ENCODE results near the gene MAP3K3.

Gene MAP3K3

DNA sequence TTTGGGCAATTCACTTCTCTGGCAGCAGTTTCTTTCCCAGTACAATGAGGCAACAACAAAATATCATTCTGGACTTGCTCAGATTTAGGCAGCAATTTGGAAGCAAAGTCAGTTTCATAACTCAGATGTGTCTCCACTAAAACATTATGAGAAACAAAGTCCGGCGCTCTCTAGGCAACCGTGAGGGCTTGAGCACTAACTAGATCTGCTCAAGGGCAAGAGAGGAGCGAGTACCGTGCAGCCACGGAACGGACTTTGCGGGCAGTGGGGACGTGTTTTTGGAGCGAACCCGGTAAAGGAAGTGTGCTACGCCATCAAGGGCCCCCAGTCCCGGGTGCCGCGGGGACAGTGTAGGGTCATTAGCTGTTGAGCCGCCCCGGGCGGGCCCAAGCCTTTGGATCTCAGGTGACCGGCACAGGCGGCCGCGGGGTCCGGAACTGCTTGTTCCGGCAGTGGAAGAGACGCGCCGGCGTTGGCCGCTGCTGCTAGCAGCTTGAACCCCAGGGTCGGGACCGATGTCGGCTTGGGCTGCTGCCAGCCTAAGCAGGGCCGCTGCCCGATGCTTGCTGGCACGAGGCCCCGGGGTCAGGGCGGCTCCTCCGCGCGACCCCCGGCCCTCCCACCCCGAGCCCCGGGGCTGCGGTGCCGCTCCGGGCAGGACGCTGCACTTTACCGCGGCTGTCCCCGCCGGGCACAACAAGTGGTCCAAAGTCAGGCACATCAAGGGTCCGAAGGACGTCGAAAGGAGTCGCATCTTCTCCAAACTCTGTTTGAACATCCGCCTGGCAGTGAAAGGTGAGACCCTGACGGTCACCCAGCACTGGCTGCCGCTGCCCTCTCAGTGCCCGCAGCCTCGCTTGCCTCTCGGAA, 21.4 kb upstream of the MAP3K3 start, which contains the start of gene TACO1:
Gene TACO1, plus strand, starts transcription at position 327 of the 870 bp plus-strand sequence. Its CDS starts 189 bp downstream, at position 516.
- H3K9me3 ChIP-seq (ENCODE audit: insufficient read depth, low read depth, low read length), result no peaks in the 10 kb centered on the region
- H2AK5ac ChIP-seq (ENCODE audit: low read length), result no peak within 1 kb of the TSS
- H3K14ac ChIP-seq (ENCODE audit: low read length), result peak within 1 kb of the TSS; percentile 56
- H3K9ac ChIP-seq (ENCODE audit: low read length), result peak within 1 kb of the TSS; percentile 84
- WGBS (ENCODE audit: extremely low coverage, insufficient coverage, insufficient read length), result no CpG with 5 or more reads among the region's 61 CpGs
- peak within 1 kb of the TSS; percentile 87 for H3K4me3 ChIP-seq (ENCODE audit: low read depth, low read length)
- H3K4me1 ChIP-seq (ENCODE audit: control insufficient read depth in 1 of 2, insufficient read depth in 2 of 2, low read length in 2 of 2), result peaks cover 4 to 5% of the 10 kb centered on the region in 2 experiments
- peak within 1 kb of the TSS; percentile 91 for H4K12ac ChIP-seq (ENCODE audit: low read depth, low read length)
- peak within 1 kb of the TSS; percentile 64 for H4K91ac ChIP-seq (ENCODE audit: low read depth, low read length)
- H3K27me3 ChIP-seq (ENCODE audit: insufficient read depth, low read length), result no peaks in the 10 kb centered on the region
- no peak within 1 kb of the TSS for H2BK5ac ChIP-seq (ENCODE audit: low read depth, low read length, poor library complexity)
- H3K36me3 ChIP-seq (ENCODE audit: control insufficient read depth in 1 of 2, insufficient read depth in 2 of 2, low read length in 2 of 2), result peaks cover 7 to 12% of the 10 kb centered on the region in 2 experiments
- peak within 1 kb of the TSS; percentile 39 for H2BK120ac ChIP-seq (ENCODE audit: insufficient read depth, low read length, poor library complexity)
- H3K27ac ChIP-seq (ENCODE audit: low read depth, low read length), result no peak within 1 kb of the TSS
- H3K4ac ChIP-seq (ENCODE audit: low read depth, low read length), result peak within 1 kb of the TSS; percentile 59
- peak within 1 kb of the TSS; percentile 74 for H2AFZ ChIP-seq (ENCODE audit: insufficient read depth, low read length, poor library complexity)
- H4K8ac ChIP-seq (ENCODE audit: low read depth, low read length), result peak within 1 kb of the TSS; percentile 95
- H3K79me2 ChIP-seq (ENCODE audit: control insufficient read depth, insufficient read depth, low read length, poor library complexity), result peaks cover 2% of the 10 kb centered on the region
- peak within 1 kb of the TSS; percentile 60 for H3K18ac ChIP-seq (ENCODE audit: low read length)
- peak within 1 kb of the TSS; percentile 4 for H2BK12ac ChIP-seq (ENCODE audit: low read length)
- H3K79me1 ChIP-seq (ENCODE audit: low read length), result peaks cover 2% of the 10 kb centered on the region
- H3K23ac ChIP-seq (ENCODE audit: low read length), result no peak within 1 kb of the TSS
- peak; percentile 72 to 85 for DNase-seq
- peak within 1 kb of the TSS; percentile 85 for H3K4me2 ChIP-seq (ENCODE audit: low read length)

GRCh38 chr17:63601439-63602371, 20.5 kb upstream of the MAP3K3 start:
- Histone ChIP-seq H4K91ac (ENCODE audit: low read depth, low read length) (peak overlapping the region; percentile 64), H3K14ac (ENCODE audit: low read length) (peak overlapping the region; percentile 54), H3K18ac (ENCODE audit: low read length) (no peak overlapping the region), H2AFZ (ENCODE audit: insufficient read depth, low read length, poor library complexity) (peak overlapping the region; percentile 72), H3K27me3 (ENCODE audit: insufficient read depth, low read length) (no peaks in the 10 kb centered on the region), H2AK5ac (ENCODE audit: low read length) (no peak overlapping the region), H3K4me3 (ENCODE audit: low read depth, low read length) (peak overlapping the region; percentile 87), H4K12ac (ENCODE audit: low read depth, low read length) (peak overlapping the region; percentile 91), H2BK5ac (ENCODE audit: low read depth, low read length, poor library complexity) (no peak overlapping the region), H3K36me3 (ENCODE audit: control insufficient read depth in 1 of 2, insufficient read depth in 2 of 2, low read length in 2 of 2) (peaks cover 10 to 20% of the 10 kb centered on the region in 2 experiments), H3K9me3 (ENCODE audit: insufficient read depth, low read depth, low read length) (no peaks in the 10 kb centered on the region), H3K4ac (ENCODE audit: low read depth, low read length) (peak overlapping the region; percentile 57), H3K79me1 (ENCODE audit: low read length) (peaks cover 2% of the 10 kb centered on the region), H4K8ac (ENCODE audit: low read depth, low read length) (peak overlapping the region; percentile 95), H2BK120ac (ENCODE audit: insufficient read depth, low read length, poor library complexity) (no peak overlapping the region), H3K9ac (ENCODE audit: low read length) (peak overlapping the region; percentile 84), H2BK12ac (ENCODE audit: low read length) (no peak overlapping the region), H3K4me2 (ENCODE audit: low read length) (peak overlapping the region; percentile 85), H3K4me1 (ENCODE audit: control insufficient read depth in 1 of 2, insufficient read depth in 2 of 2, low read length in 2 of 2) (peaks cover 4 to 5% of the 10 kb centered on the region in 2 experiments), H3K27ac (ENCODE audit: low read depth, low read length) (no peak overlapping the region), H3K79me2 (ENCODE audit: control insufficient read depth, insufficient read depth, low read length, poor library complexity) (peaks cover 2% of the 10 kb centered on the region), H3K23ac (ENCODE audit: low read length) (no peak overlapping the region)
- peak in 1 of 2 donors; percentile 6 for DNase-seq
- no CpG with 5 or more reads among the region's 9 CpGs for WGBS (ENCODE audit: extremely low coverage, insufficient coverage, insufficient read length)

GRCh38 chr17:63609816-63610573, 12.2 kb upstream of the MAP3K3 start:
- Histone ChIP-seq H2AK5ac (ENCODE audit: low read length) (no peak overlapping the region), H2BK5ac (ENCODE audit: low read depth, low read length, poor library complexity) (no peak overlapping the region), H4K8ac (ENCODE audit: low read depth, low read length) (no peak overlapping the region), H3K9ac (ENCODE audit: low read length) (no peak overlapping the region), H3K4me1 (ENCODE audit: control insufficient read depth in 1 of 2, insufficient read depth in 2 of 2, low read length in 2 of 2) (no peaks in the 10 kb centered on the region), H2AFZ (ENCODE audit: insufficient read depth, low read length, poor library complexity) (no peak overlapping the region), H3K18ac (ENCODE audit: low read length) (no peak overlapping the region), H2BK120ac (ENCODE audit: insufficient read depth, low read length, poor library complexity) (no peak overlapping the region), H3K27me3 (ENCODE audit: insufficient read depth, low read length) (no peaks in the 10 kb centered on the region), H3K4ac (ENCODE audit: low read depth, low read length) (no peak overlapping the region), H3K27ac (ENCODE audit: low read depth, low read length) (no peak overlapping the region), H3K14ac (ENCODE audit: low read length) (no peak overlapping the region), H3K4me3 (ENCODE audit: low read depth, low read length) (no peak overlapping the region), H3K36me3 (ENCODE audit: control insufficient read depth in 1 of 2, insufficient read depth in 2 of 2, low read length in 2 of 2) (peaks cover 19 to 39% of the 10 kb centered on the region in 2 experiments), H3K23ac (ENCODE audit: low read length) (no peak overlapping the region), H3K79me2 (ENCODE audit: control insufficient read depth, insufficient read depth, low read length, poor library complexity) (no peaks in the 10 kb centered on the region), H3K4me2 (ENCODE audit: low read length) (no peak overlapping the region), H2BK12ac (ENCODE audit: low read length) (no peak overlapping the region), H3K9me3 (ENCODE audit: insufficient read depth, low read depth, low read length) (peaks cover 1% of the 10 kb centered on the region), H3K79me1 (ENCODE audit: low read length) (no peaks in the 10 kb centered on the region), H4K91ac (ENCODE audit: low read depth, low read length) (no peak overlapping the region), H4K12ac (ENCODE audit: low read depth, low read length) (no peak overlapping the region)
- no peak for DNase-seq
- no CpG with 5 or more reads among the region's 6 CpGs for WGBS (ENCODE audit: extremely low coverage, insufficient coverage, insufficient read length)

- no peak overlapping the region for H2AK5ac ChIP-seq (ENCODE audit: low read length)
- no peak overlapping the region for H3K4ac ChIP-seq (ENCODE audit: low read depth, low read length)
- no peak overlapping the region for H3K9ac ChIP-seq (ENCODE audit: low read length)
- H4K8ac ChIP-seq (ENCODE audit: low read depth, low read length), result no peak overlapping the region
- no peak overlapping the region for H4K91ac ChIP-seq (ENCODE audit: low read depth, low read length)
- no peak overlapping the region for H2AFZ ChIP-seq (ENCODE audit: insufficient read depth, low read length, poor library complexity)
- H3K79me2 ChIP-seq (ENCODE audit: control insufficient read depth, insufficient read depth, low read length, poor library complexity), result no peaks in the 10 kb centered on the region
- no peaks in the 10 kb centered on the region for H3K79me1 ChIP-seq (ENCODE audit: low read length)
- H3K9me3 ChIP-seq (ENCODE audit: insufficient read depth, low read depth, low read length), result peaks cover 1% of the 10 kb centered on the region
- no peak overlapping the region for H3K18ac ChIP-seq (ENCODE audit: low read length)
- no peak overlapping the region for H3K4me2 ChIP-seq (ENCODE audit: low read length)
- DNase-seq, result no peak
- H3K14ac ChIP-seq (ENCODE audit: low read length), result no peak overlapping the region
- H2BK120ac ChIP-seq (ENCODE audit: insufficient read depth, low read length, poor library complexity), result no peak overlapping the region
- H3K27ac ChIP-seq (ENCODE audit: low read depth, low read length), result no peak overlapping the region
- H4K12ac ChIP-seq (ENCODE audit: low read depth, low read length), result peak overlapping the region; percentile 26
- H2BK5ac ChIP-seq (ENCODE audit: low read depth, low read length, poor library complexity), result no peak overlapping the region
- H2BK12ac ChIP-seq (ENCODE audit: low read length), result no peak overlapping the region
- no peaks in the 10 kb centered on the region for H3K4me1 ChIP-seq (ENCODE audit: control insufficient read depth in 1 of 2, insufficient read depth in 2 of 2, low read length in 2 of 2)
- WGBS (ENCODE audit: extremely low coverage, insufficient coverage, insufficient read length), result no CpG with 5 or more reads among the region's 10 CpGs
- no peak overlapping the region for H3K23ac ChIP-seq (ENCODE audit: low read length)
- peaks cover 18 to 31% of the 10 kb centered on the region in 2 experiments for H3K36me3 ChIP-seq (ENCODE audit: control insufficient read depth in 1 of 2, insufficient read depth in 2 of 2, low read length in 2 of 2)
- H3K4me3 ChIP-seq (ENCODE audit: low read depth, low read length), result no peak overlapping the region
- H3K27me3 ChIP-seq (ENCODE audit: insufficient read depth, low read length), result no peaks in the 10 kb centered on the region
Observed at GRCh38 chr17:63610854-63611253, 11.4 kb upstream of the MAP3K3 start.

Data from trophoblast cell (in vitro differentiated cells and primary cell).